ENCODE measurements around the gene DDX21. TPM values are rescaled to one million over a fixed set of nuclear protein-coding genes. Genes with fewer than 3 reads are reported as not detected.
A peak's percentile ranks its signal among the peaks of the same experiment; 100 is the strongest.

The DDX21 gene
- total RNA-seq, 4 donors from 2014 or later: 39.2 to 112 (median 84.0) TPM

- WGBS, 2 donors: 48 to 62% methylated on average over 3 of the region's 3 CpGs
- H3K4me3 ChIP-seq: no peak overlapping the region
- TF ChIP-seq, protein P1, sequence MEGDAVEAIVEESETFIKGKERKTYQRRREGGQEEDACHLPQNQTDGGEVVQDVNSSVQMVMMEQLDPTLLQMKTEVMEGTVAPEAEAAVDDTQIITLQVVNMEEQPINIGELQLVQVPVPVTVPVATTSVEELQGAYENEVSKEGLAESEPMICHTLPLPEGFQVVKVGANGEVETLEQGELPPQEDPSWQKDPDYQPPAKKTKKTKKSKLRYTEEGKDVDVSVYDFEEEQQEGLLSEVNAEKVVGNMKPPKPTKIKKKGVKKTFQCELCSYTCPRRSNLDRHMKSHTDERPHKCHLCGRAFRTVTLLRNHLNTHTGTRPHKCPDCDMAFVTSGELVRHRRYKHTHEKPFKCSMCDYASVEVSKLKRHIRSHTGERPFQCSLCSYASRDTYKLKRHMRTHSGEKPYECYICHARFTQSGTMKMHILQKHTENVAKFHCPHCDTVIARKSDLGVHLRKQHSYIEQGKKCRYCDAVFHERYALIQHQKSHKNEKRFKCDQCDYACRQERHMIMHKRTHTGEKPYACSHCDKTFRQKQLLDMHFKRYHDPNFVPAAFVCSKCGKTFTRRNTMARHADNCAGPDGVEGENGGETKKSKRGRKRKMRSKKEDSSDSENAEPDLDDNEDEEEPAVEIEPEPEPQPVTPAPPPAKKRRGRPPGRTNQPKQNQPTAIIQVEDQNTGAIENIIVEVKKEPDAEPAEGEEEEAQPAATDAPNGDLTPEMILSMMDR (IDR thresholded peaks at IDR 0.05): no peak
- TF ChIP-seq POLR2A (IDR thresholded peaks at IDR 0.05): no peak
These were observed 31.6 kb downstream of the DDX21 start for GRCh38 chr10:68987611-68988010.

DNA sequence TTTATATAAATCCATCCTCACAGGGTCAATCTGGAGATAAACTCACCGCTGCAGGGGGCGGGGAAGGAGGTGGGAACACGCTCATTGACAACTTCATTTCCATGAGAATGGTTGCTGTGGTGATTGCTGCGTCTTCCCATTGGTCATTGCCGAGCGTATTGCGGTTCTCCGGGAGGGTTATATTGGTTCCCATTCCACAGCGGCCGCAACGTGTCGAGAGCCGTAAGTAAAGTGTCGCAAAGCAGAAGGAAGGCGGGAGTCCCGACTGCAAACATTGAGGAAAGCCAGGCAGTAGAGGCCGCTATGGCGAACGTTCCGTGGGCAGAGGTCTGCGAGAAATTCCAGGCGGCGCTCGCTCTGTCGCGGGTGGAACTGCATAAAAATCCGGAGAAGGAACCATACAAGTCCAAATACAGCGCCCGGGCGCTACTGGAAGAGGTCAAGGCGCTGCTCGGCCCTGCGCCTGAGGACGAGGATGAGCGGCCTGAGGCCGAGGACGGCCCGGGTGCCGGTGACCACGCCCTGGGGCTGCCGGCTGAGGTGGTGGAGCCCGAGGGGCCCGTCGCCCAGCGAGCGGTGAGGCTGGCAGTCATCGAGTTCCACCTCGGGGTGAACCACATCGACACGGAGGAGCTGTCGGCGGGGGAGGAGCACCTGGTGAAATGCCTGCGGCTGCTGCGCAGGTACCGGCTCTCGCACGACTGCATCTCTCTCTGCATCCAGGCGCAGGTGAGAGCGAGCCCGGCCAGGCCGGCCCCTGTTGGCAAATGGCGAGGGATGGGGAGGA, 32.8 kb downstream of the DDX21 start, which contains the start of gene KIFBP:
Gene KIFBP (plus strand): TSS at position 274 of the 787 bp plus-strand sequence. CDS start 30 bp downstream, at position 304.
- no peaks in the 10 kb centered on the region for H3K9me3 ChIP-seq
- TF ChIP-seq, protein P1 (IDR thresholded peaks at IDR 0.05): peak in 5 of 6 experiments; percentile 22 to 40 (median 32)
- peak in 3 of 4 donors; percentile 77 to 80 (median 77) for TF ChIP-seq POLR2A (IDR thresholded peaks at IDR 0.05)
- peaks cover 13 to 55% (median 25%) of the 10 kb centered on the region in 3 donors for H3K4me1 ChIP-seq
- H3K4me3 ChIP-seq: peak within 1 kb of the TSS; percentile 84 to 99 (median 90)
- H3K36me3 ChIP-seq: peaks cover 4 to 23% (median 8%) of the 10 kb centered on the region in 3 donors
- DNase-seq: peak; percentile 53
- peak within 1 kb of the TSS; percentile 87 to 93 (median 90) for H3K27ac ChIP-seq
- intact Hi-C loops (cut with DNase I): no loop called here
- H3K27me3 ChIP-seq: no peaks in the 10 kb centered on the region
- 0% methylated on average over 11 to 33 of the region's 62 CpGs for WGBS, 2 donors

More at GRCh38 chr10:68987611-68988010, 31.6 kb downstream of the DDX21 start:
- Histone ChIP-seq H3K9me3 (no peaks in the 10 kb centered on the region), H3K36me3 (peaks cover 5 to 34% (median 14%) of the 10 kb centered on the region in 3 donors), H3K4me1 (peaks cover 13 to 44% (median 22%) of the 10 kb centered on the region in 3 donors), H3K27ac (no peak overlapping the region), H3K27me3 (no peaks in the 10 kb centered on the region)
- DNase-seq: no peak
- intact Hi-C loops (cut with DNase I): no loop called here

DNA sequence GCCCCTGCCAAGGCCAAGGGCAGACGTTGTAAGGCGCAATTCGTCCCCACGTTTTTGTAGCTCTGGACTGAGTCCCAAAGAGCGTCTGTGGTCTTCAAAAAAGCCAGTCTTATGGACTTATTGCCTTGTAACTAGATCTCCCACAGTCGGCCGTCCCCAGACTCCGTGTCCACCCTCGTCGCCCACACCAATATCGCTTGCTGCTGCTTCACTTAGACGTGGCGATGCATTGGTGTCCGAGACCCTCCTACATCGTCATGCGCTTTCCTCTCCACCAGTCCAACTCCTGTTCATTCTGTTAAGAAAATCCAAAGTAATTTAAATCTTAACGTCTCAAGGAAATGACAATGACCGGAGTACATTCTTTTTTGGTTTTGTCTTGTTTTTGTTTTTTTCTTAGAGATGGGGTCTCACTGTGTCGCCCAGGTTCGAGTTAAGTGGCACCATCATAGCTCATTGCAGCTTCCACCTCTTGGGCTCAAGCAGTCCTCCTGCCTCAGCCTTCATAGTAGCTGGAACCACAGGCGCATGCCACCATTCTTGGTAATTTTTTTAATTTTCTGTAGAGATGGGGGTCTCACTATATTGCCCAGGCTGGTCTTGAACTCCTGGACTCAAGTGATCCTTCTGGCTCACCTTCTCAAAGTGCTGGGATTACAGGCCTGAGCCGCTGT, 33.5 kb downstream of the DDX21 start:
- TF ChIP-seq, protein P1 (IDR thresholded peaks at IDR 0.05): no peak
- TF ChIP-seq POLR2A (IDR thresholded peaks at IDR 0.05): no peak
- H3K9me3 ChIP-seq: no peaks in the 10 kb centered on the region
- peaks cover 0 to 16% (median 4%) of the 10 kb centered on the region in 3 donors for H3K36me3 ChIP-seq
- H3K27me3 ChIP-seq: no peaks in the 10 kb centered on the region
- DNase-seq: no peak
- WGBS, 2 donors: 19 to 20% methylated on average over 22 of the region's 22 CpGs
- H3K4me3 ChIP-seq: peak overlapping the region; percentile 84 to 99 (median 90)
- intact Hi-C loops (cut with DNase I): no loop called here
- peak overlapping the region; percentile 87 to 93 (median 90) for H3K27ac ChIP-seq
- peaks cover 13 to 59% (median 25%) of the 10 kb centered on the region in 3 donors for H3K4me1 ChIP-seq

DNA sequence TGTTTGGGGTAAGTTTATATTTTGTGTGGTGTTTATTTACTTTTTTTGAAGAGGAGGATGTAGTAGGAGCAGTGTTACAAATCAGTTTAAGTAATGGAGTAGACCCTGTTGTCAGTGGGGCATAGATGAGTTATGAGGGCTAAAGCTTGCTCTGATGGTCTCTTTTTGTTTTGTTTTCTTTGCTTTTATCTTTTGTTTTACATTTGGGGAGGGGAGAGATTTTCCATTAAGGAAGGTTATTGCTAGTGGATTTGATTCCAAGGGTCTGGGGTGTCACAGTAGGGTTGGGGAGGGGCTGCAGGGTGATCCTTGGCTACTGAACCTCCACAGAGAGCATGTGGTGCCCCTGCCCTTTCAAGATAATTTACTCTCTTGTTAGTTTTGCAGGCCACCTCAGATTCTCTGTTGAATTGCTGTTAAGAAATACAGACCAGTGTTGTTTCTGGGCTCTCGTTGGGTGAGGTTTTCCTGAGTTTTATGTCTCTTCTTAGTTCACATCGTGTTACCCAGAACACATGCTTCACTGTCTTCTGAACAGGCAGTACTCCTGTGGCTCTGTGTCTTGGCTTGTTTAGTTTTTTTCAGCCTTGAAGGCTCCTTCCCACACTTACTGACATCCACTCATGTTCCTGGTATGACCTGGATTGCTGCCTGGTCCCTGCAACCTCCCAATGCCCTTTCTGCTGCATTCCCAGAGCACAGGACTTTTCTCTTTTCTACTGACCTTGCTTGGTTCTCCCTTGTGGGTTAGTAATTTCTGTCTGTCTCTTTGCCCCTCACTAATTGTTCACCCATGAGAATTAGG, 36.9 kb downstream of the DDX21 start:
- WGBS, 2 donors: 19 to 27% methylated on average over 2 of the region's 2 CpGs
- H3K4me1 ChIP-seq: peaks cover 13 to 63% (median 24%) of the 10 kb centered on the region in 3 donors
- peak overlapping the region; percentile 32 to 61 (median 42) for H3K27ac ChIP-seq
- TF ChIP-seq, protein P1 (IDR thresholded peaks at IDR 0.05): no peak
- TF ChIP-seq POLR2A (IDR thresholded peaks at IDR 0.05): no peak
- H3K36me3 ChIP-seq: no peaks in the 10 kb centered on the region
- intact Hi-C loops (cut with DNase I): no loop called here
- no peaks in the 10 kb centered on the region for H3K9me3 ChIP-seq
- H3K27me3 ChIP-seq: no peaks in the 10 kb centered on the region
- no peak for DNase-seq
- no peak overlapping the region for H3K4me3 ChIP-seq
